ENCODE results near the gene SCCPDH. TPM values are rescaled to one million over a fixed set of nuclear protein-coding genes. Genes with fewer than 3 reads are reported as not detected.
A peak's percentile ranks its signal among the peaks of the same experiment; 100 is the strongest.

Gene SCCPDH
- total RNA-seq, 4 donors from 2014 or later, result 4.8 to 28.5 (median 17.4) TPM

DNA sequence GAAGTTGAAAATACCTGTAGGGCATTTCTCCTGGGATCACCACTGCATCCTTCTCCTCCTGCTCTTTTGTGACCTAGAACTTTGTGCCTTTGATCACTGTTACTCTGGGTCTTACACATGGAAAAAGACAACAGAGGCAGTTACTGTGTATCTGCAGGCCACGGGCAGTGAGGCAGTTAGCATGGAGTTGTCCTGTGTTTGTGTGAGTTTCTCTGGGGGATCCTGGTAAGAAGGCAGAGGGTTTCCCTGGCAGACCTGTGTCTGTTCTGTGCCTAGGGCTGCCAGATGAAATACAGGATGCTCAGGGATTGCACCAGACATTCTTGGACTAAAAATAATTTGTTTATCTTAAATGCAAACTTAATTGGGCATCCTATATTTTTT lies 44.4 kb upstream of the SCCPDH start:
- in situ Hi-C loops (cut with MboI; ENCODE audit: low pct_ligation_motif_present in 1 of 4, low pct_unique_long_range_greater_than_20kb in 1 of 4, low sequenced_read_pairs in 3 of 4) (loop anchor here in 1 of 4 donors (25.0 kb wide), 1 partner anchor 117 kb away; the partner anchor contains the start of genes CNST and TFB2M), intact Hi-C loops (cut with DNase I; ENCODE audit: low total_unique reads) (no loop called here)
- no peaks in the 10 kb centered on the region for H3K9me3 ChIP-seq
- no peak for DNase-seq
- no peaks in the 10 kb centered on the region for H3K36me3 ChIP-seq
- H3K27ac ChIP-seq, result peak overlapping the region in 1 of 4 donors; percentile 79
- H3K4me1 ChIP-seq, result peaks cover 0 to 52% (median 9%) of the 10 kb centered on the region in 4 donors
- no peak overlapping the region for H3K4me3 ChIP-seq
- H3K27me3 ChIP-seq, result no peaks in the 10 kb centered on the region
- 43% methylated on average over 1 of the region's 1 CpG; no CpG with 5 or more reads in 1 of the 2 donors for WGBS, 2 donors (ENCODE audit: low coverage in 1 of 2)
- TF ChIP-seq EP300 (IDR thresholded peaks at IDR 0.05; ENCODE audit: low read depth) (no peak), POLR2A (IDR thresholded peaks at IDR 0.05) (no peak), POLR2AphosphoS5 (IDR thresholded peaks at IDR 0.05) (no peak)
- TF ChIP-seq, protein P1, sequence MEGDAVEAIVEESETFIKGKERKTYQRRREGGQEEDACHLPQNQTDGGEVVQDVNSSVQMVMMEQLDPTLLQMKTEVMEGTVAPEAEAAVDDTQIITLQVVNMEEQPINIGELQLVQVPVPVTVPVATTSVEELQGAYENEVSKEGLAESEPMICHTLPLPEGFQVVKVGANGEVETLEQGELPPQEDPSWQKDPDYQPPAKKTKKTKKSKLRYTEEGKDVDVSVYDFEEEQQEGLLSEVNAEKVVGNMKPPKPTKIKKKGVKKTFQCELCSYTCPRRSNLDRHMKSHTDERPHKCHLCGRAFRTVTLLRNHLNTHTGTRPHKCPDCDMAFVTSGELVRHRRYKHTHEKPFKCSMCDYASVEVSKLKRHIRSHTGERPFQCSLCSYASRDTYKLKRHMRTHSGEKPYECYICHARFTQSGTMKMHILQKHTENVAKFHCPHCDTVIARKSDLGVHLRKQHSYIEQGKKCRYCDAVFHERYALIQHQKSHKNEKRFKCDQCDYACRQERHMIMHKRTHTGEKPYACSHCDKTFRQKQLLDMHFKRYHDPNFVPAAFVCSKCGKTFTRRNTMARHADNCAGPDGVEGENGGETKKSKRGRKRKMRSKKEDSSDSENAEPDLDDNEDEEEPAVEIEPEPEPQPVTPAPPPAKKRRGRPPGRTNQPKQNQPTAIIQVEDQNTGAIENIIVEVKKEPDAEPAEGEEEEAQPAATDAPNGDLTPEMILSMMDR (IDR thresholded peaks at IDR 0.05), result no peak

DNA sequence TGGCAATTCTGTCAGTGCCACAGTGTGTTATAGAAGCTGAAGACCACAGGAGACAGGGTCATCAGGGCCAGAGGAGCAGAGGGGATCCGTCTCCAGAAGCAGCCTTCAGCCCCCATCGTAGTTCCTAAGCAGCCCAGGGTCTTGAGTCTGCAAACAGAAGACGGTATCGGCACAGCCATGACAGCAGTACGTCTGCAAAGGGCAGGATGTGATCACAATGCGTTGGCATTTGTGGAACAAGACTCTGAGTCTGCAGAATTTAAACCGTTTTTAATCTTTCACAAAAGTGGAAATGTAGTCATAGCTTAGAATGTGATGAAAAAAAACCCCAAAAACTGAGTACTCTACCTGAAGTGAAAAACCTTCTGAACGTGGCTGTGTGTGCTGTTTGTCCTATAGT lies 44.0 kb upstream of the SCCPDH start:
- TF ChIP-seq EP300 (IDR thresholded peaks at IDR 0.05; ENCODE audit: low read depth), result no peak
- TF ChIP-seq POLR2AphosphoS5 (IDR thresholded peaks at IDR 0.05), result no peak
- TF ChIP-seq POLR2A (IDR thresholded peaks at IDR 0.05), result no peak
- TF ChIP-seq, protein P1 (IDR thresholded peaks at IDR 0.05), result no peak
- no peak overlapping the region for H3K4me3 ChIP-seq
- H3K9me3 ChIP-seq, result no peaks in the 10 kb centered on the region
- no peaks in the 10 kb centered on the region for H3K36me3 ChIP-seq
- 75 to 78% methylated on average over 8 of the region's 8 CpGs for WGBS, 2 donors (ENCODE audit: low coverage in 1 of 2)
- no peak for DNase-seq
- peak overlapping the region; percentile 5 to 23 (median 18) for H3K27ac ChIP-seq
- peaks cover 0 to 52% (median 9%) of the 10 kb centered on the region in 4 donors for H3K4me1 ChIP-seq
- H3K27me3 ChIP-seq, result no peaks in the 10 kb centered on the region
- in situ Hi-C loops (cut with MboI; ENCODE audit: low pct_ligation_motif_present in 1 of 4, low pct_unique_long_range_greater_than_20kb in 1 of 4, low sequenced_read_pairs in 3 of 4), result loop anchor here in 1 of 4 donors (25.0 kb wide), 1 partner anchor 118 kb away; the partner anchor contains the start of genes CNST and TFB2M
- intact Hi-C loops (cut with DNase I; ENCODE audit: low total_unique reads), result no loop called here

DNA sequence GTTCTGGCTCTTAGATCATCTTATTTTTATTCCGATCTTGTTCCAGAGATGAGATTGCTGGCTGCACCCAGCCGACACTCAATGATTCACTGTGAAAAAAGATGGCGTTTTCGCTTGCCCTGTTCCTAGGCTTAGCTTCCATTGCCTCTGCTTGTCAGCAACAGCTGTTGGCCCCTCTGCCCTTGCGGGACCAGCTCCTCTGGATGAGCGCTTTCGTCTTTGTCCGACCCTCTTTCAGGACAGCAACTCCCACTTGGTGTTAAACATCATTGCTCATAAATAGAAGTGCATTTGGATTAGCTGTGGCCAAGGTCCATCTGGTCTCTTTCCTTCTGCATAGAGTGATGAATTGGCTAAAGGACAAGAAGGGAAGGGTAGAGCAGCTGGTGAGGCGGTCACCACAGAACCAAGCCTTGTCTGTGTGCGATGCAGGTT lies 43.5 kb upstream of the SCCPDH start:
- in situ Hi-C loops (cut with MboI; ENCODE audit: low pct_ligation_motif_present in 1 of 4, low pct_unique_long_range_greater_than_20kb in 1 of 4, low sequenced_read_pairs in 3 of 4) (loop anchor here in 1 of 4 donors (25.0 kb wide), 1 partner anchor 118 kb away; the partner anchor contains the start of genes CNST and TFB2M), intact Hi-C loops (cut with DNase I; ENCODE audit: low total_unique reads) (no loop called here)
- TF ChIP-seq POLR2AphosphoS5 (IDR thresholded peaks at IDR 0.05) (no peak), EP300 (IDR thresholded peaks at IDR 0.05; ENCODE audit: low read depth) (no peak), POLR2A (IDR thresholded peaks at IDR 0.05) (no peak)
- TF ChIP-seq, protein P1 (IDR thresholded peaks at IDR 0.05), result no peak
- Histone ChIP-seq H3K9me3 (no peaks in the 10 kb centered on the region), H3K4me3 (no peak overlapping the region), H3K36me3 (no peaks in the 10 kb centered on the region), H3K27ac (peak overlapping the region; percentile 5 to 23 (median 18)), H3K27me3 (no peaks in the 10 kb centered on the region), H3K4me1 (peaks cover 0 to 52% (median 9%) of the 10 kb centered on the region in 4 donors)
- 48 to 75% methylated on average over 3 to 10 of the region's 10 CpGs for WGBS, 2 donors (ENCODE audit: low coverage in 1 of 2)
- no peak for DNase-seq

DNA sequence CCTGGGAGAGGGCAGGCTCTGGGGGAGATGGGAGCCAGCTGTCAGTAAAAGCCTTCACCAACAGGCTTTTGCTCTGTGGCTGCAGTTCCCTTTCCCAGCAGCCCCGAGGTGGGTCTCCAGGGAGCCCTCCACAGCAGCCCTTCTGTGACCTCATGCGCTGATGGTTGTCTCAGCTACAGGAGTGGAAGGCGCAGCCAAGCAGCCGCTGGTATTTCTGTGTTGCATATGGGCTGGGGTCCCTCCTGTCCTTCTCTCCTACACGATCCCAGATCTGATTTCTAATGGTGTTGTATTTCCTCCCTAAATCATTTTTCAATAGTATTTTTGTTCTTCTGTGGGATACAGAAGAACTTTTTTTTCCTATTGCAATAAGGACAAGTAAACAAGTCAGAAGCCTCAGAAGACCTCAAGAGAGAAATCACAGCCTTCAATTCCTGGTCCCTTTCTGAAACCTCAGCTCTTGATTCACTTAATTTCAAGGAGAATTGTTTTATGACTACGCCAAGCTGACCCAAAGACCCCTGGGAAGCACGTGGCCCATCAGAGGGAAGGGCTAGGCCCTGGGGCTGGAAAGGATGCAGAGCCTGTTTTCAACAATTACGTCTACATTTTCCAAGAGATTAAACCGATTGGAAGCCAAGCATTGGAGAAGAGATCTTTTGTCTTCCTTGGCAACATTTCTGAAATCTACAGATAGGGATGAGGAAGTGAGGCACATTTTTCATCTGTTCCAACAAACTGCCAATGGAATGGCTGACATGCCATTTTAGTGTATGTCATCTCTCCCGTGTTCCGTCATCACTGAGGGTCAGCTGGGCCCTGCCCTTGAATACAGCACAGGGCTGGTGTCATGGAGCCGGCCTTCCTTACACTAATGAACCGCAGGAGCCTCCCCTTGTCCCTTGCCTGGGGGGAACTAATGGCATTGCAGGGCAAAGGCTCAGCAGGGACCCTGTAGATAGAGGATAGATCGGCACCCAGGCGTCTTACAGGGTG lies 42.0 kb upstream of the SCCPDH start:
- no peaks in the 10 kb centered on the region for H3K36me3 ChIP-seq
- H3K27me3 ChIP-seq, result no peaks in the 10 kb centered on the region
- H3K4me3 ChIP-seq, result no peak overlapping the region
- in situ Hi-C loops (cut with MboI; ENCODE audit: low pct_ligation_motif_present in 1 of 4, low pct_unique_long_range_greater_than_20kb in 1 of 4, low sequenced_read_pairs in 3 of 4), result loop anchor here in 1 of 4 donors (25.0 kb wide), 1 partner anchor 120 kb away; the partner anchor contains the start of genes CNST and TFB2M
- DNase-seq, result no peak
- peaks cover 0 to 44% (median 7%) of the 10 kb centered on the region in 4 donors for H3K4me1 ChIP-seq
- H3K27ac ChIP-seq, result peak overlapping the region; percentile 5 to 23 (median 18)
- WGBS, 2 donors (ENCODE audit: low coverage in 1 of 2), result 67 to 79% methylated on average over 1 to 15 of the region's 15 CpGs
- no peaks in the 10 kb centered on the region for H3K9me3 ChIP-seq
- TF ChIP-seq POLR2A (IDR thresholded peaks at IDR 0.05) (no peak), POLR2AphosphoS5 (IDR thresholded peaks at IDR 0.05) (no peak), EP300 (IDR thresholded peaks at IDR 0.05; ENCODE audit: low read depth) (no peak)
- TF ChIP-seq, protein P1 (IDR thresholded peaks at IDR 0.05), result no peak
- intact Hi-C loops (cut with DNase I; ENCODE audit: low total_unique reads), result no loop called here
